K562 (cell line): ENCODE measurements around the gene CCDC88A. TPM values are rescaled to one million over a fixed set of nuclear protein-coding genes. Genes with fewer than 3 reads are reported as not detected.

Source experiments
- ATAC-seq: fragments of 200-7000 bp; cut with Tn5 transposase; 3 replicates; pipeline ENCODE4 v1.9.1; 2020; ENCODE audit warnings: moderate library complexity
- BruUV-seq: library from RNA; stranded (reverse); fragments of 400-500 nt; replicated peaks from 2 replicates; lab custom pipeline; 2021; lab: Mats Ljungman, UMichigan
- CTCF ChIA-PET: fragments of 300-600 bp; formaldehyde crosslinking; extraction: SDS; loops from one replicate; lab custom pipeline; 2021; ENCODE audit warnings: low intra/inter-chr PET ratio; lab: Yijun Ruan, JAX
- POLR2A ChIA-PET: fragments of 300-600, 350-650 bp; sonication (Branson Sonifier 250); formaldehyde crosslinking; extraction: SDS; loops from one replicate; lab custom pipeline; 2021; ENCODE audit warnings: antibody characterized with exemption, inconsistent platforms; lab: Yijun Ruan, JAX
- DNase-seq, 4 experiments: peaks; one replicate each; pipeline versions ENCODE4 v3.0.0 to v3.0.0-alpha.2; 2011 to 2018; ENCODE audit warnings: low spot score in 3 of 4, mixed read lengths in 3 of 4; ENCODE audit errors: extremely low read depth in 1 of 4
- FAIRE-seq: peaks from 2 replicates; lab custom pipeline; 2011; peaks lifted over from hg19 to GRCh38; lab: Jason Lieb, UNC
- H2AFZ ChIP-seq: 2 replicates; pipeline ENCODE4 v1.6.0; 2011; ENCODE audit warnings: low read depth, low read length, control low read depth, inconsistent platforms
- H3K27ac ChIP-seq: fragments of 200-600 bp; 3 replicates; pipeline ENCODE4 v1.8.0; 2011; ENCODE audit warnings: low read depth, mild to moderate bottlenecking, control low read depth, inconsistent platforms, low read length, moderate library complexity, mixed read lengths; ENCODE audit errors: extremely low read depth
- H3K27me3 ChIP-seq, 2 experiments: fragments of 300-600 bp in 1 of 2; 2 replicates in 1 of 2; 3 replicates in 1 of 2; pipeline versions ENCODE4 v1.6.0 to v1.8.0; 2011; ENCODE audit warnings: inconsistent platforms in 2 of 2, low read length in 2 of 2, mild to moderate bottlenecking in 1 of 2, mixed read lengths in 1 of 2, moderate library complexity in 1 of 2; ENCODE audit not compliant: control insufficient read depth in 2 of 2, insufficient read depth in 2 of 2
- H3K36me3 ChIP-seq: fragments of 300-600 bp; 3 replicates; pipeline ENCODE4 v1.8.0; 2011; ENCODE audit warnings: mild to moderate bottlenecking, low read length, inconsistent platforms; ENCODE audit not compliant: control insufficient read depth, insufficient read depth
- H3K4me1 ChIP-seq, 2 experiments: fragments of 200-600 bp in 1 of 2; replicated peaks in 1 of 2; 2 replicates in 1 of 2; 3 replicates in 1 of 2; pipeline versions ENCODE4 v1.5.1 to v1.8.0; 2011; ENCODE audit warnings: inconsistent platforms in 2 of 2, low read length in 2 of 2, mild to moderate bottlenecking in 1 of 2, mixed read lengths in 1 of 2, moderate library complexity in 1 of 2; ENCODE audit not compliant: control insufficient read depth in 2 of 2, insufficient read depth in 2 of 2
- H3K4me2 ChIP-seq: 2 replicates; pipeline ENCODE4 v1.6.1; 2011; ENCODE audit warnings: low read length, control low read depth, inconsistent platforms, mixed read lengths; ENCODE audit not compliant: insufficient read depth
- H3K4me3 ChIP-seq: fragments of 200-600 bp; sonication (generic), shearing (Covaris generic); 2 replicates; pipeline ENCODE4 v1.5.1; 2016; ENCODE audit warnings: control low read depth, inconsistent platforms
- H3K79me2 ChIP-seq: fragments of 200-600 bp; 3 replicates; pipeline ENCODE4 v1.8.0; 2011; ENCODE audit warnings: low read length, inconsistent platforms; ENCODE audit not compliant: control insufficient read depth, insufficient read depth
- H3K9ac ChIP-seq, 2 experiments: 2 replicates each; pipeline versions ENCODE4 v1.6.0 to v1.6.1; 2011; ENCODE audit warnings: low read depth in 2 of 2, low read length in 2 of 2, control low read depth in 1 of 2, inconsistent platforms in 1 of 2, mild to moderate bottlenecking in 1 of 2, mixed read lengths in 1 of 2; ENCODE audit not compliant: insufficient read depth in 1 of 2
- H3K9me1 ChIP-seq: one replicate; pipeline ENCODE4 v1.6.0; 2011; ENCODE audit warnings: inconsistent platforms, mild to moderate bottlenecking, low read length, moderate library complexity; ENCODE audit not compliant: control insufficient read depth, insufficient read depth
- H3K9me3 ChIP-seq: replicated peaks from 2 replicates; pipeline ENCODE4 v1.5.1; 2011; ENCODE audit warnings: low read depth, low read length, inconsistent platforms; ENCODE audit not compliant: control insufficient read depth, insufficient read depth
- H4K20me1 ChIP-seq: replicated peaks from 2 replicates; pipeline ENCODE4 v1.6.1; 2011; ENCODE audit warnings: low read length, inconsistent platforms, mixed read lengths; ENCODE audit not compliant: control insufficient read depth, insufficient read depth
- CEBPG ChIP-seq, 3 experiments: fragments of 200-800 bp in 1 of 3; sonication (Bioruptor generic) in 1 of 3; sonication (generic) in 1 of 3; formaldehyde crosslinking in 1 of 3; IDR thresholded peaks in 2 of 3; conservative IDR thresholded peaks in 1 of 3; 2 replicates each; pipeline versions ENCODE4 v1.6.1 to v1.8.0; 2016 to 2022; ENCODE audit warnings: missing compliant biosample characterization in 2 of 3, missing genetic modification characterization in 2 of 3, mild to moderate bottlenecking in 1 of 3, missing genetic modification reagents in 1 of 3
- WGBS: fragments of 100-300 bp; shearing (Covaris generic); methylation state at CpG from one replicate; pipeline ENCODE4 v1.1.6; 2016; ENCODE audit warnings: low coverage, mixed read lengths; ENCODE audit not compliant: insufficient coverage; ENCODE audit errors: missing lambda C conversion rate; 5-methylcytosine and 5-hydroxymethylcytosine counted together
- in situ Hi-C: fragments of 300-500 bp; cut with MboI; formaldehyde crosslinking; loops from 4 replicates; pipeline ENCODE4 v1.15.0; 2018; ENCODE audit warnings: inconsistent platforms, mixed read lengths
- intact Hi-C: fragments of 100-400 bp; cut with micrococcal nuclease; formaldehyde crosslinking; loops from 2 replicates; pipeline ENCODE4 v1.14.2; 2022
- polyA plus RNA-seq, 8 experiments: library from polyadenylated mRNA; depleted of rRNA in 4 of 8; stranded (reverse) in 5 of 8; unstranded in 3 of 8; fragments of >200 nt; fragmentation: Nextera tagmentation in 2 of 8; fragmentation: Illumina TruSeq in 1 of 8; extraction: Ambion mirVana in 2 of 8; extraction: Trizol in 1 of 8; gene quantifications; 2 replicates each; pipeline versions ENCODE4 v1.2.1 to v1.2.3, GENCODE V29; 2011 to 2014; ENCODE audit warnings: inconsistent platforms in 1 of 8, missing spikeins in 1 of 8
- total RNA-seq, 7 experiments: library from RNA; depleted of rRNA in 6 of 7; stranded (reverse); fragments of >200 nt in 6 of 7; fragmentation: Illumina TruSeq in 2 of 7; extraction: Trizol in 2 of 7; gene quantifications; 2 replicates each; pipeline versions ENCODE4 v1.2.1 to v1.2.3, GENCODE V29; 2011 to 2021; ENCODE audit warnings: low replicate concordance in 1 of 7
- TF ChIP-seq, protein P1 (sequence below): IDR thresholded peaks from 3 replicates; pipeline ENCODE4 v1.6.1; 2011; ENCODE audit warnings: borderline replicate concordance, mild to moderate bottlenecking, moderate library complexity; ENCODE audit not compliant: insufficient read length; ENCODE audit errors: extremely low read depth
- TF ChIP-seq, protein P2 (sequence below), 2 experiments: fragments of 450-650 bp in 1 of 2; sonication (generic) in 1 of 2; formaldehyde crosslinking in 1 of 2; IDR thresholded peaks in 1 of 2; conservative IDR thresholded peaks in 1 of 2; 2 replicates each; pipeline versions ENCODE4 v1.6.1 to v1.8.1; 2016 to 2023; ENCODE audit warnings: mild to moderate bottlenecking in 2 of 2, moderate library complexity in 2 of 2, inconsistent platforms in 1 of 2, missing genetic modification reagents in 1 of 2

The CCDC88A gene
- total and polyA plus RNA-seq, 9 of the 15 experiments (the other 6 are each of a cell fraction or from before 2014, with no cell fraction given) = 29.3 to 102 (median 55.6) TPM

DNA sequence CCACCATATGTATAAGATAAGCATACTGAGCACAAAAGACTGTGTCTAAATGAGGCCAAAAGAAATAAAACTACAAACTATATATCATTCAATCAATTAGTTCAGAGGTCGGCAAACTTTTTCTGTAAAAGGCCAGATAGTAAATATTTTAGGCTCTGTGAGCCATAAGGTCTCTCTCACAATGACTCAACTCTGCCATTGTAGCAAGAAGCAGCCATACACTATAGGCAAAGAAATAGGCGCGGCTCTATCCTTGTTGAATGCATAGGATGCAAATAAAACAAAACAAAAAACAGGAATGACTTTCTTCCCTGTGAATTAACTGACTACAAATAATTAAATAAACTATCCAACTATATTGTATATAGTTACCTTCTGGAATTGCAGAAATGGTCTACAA, 8.6 kb upstream of the CCDC88A start (continued):
- TF ChIP-seq, protein P1, sequence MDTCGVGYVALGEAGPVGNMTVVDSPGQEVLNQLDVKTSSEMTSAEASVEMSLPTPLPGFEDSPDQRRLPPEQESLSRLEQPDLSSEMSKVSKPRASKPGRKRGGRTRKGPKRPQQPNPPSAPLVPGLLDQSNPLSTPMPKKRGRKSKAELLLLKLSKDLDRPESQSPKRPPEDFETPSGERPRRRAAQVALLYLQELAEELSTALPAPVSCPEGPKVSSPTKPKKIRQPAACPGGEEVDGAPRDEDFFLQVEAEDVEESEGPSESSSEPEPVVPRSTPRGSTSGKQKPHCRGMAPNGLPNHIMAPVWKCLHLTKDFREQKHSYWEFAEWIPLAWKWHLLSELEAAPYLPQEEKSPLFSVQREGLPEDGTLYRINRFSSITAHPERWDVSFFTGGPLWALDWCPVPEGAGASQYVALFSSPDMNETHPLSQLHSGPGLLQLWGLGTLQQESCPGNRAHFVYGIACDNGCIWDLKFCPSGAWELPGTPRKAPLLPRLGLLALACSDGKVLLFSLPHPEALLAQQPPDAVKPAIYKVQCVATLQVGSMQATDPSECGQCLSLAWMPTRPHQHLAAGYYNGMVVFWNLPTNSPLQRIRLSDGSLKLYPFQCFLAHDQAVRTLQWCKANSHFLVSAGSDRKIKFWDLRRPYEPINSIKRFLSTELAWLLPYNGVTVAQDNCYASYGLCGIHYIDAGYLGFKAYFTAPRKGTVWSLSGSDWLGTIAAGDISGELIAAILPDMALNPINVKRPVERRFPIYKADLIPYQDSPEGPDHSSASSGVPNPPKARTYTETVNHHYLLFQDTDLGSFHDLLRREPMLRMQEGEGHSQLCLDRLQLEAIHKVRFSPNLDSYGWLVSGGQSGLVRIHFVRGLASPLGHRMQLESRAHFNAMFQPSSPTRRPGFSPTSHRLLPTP = no peak
- TF ChIP-seq, all 486 proteins: peak for 0

DNA sequence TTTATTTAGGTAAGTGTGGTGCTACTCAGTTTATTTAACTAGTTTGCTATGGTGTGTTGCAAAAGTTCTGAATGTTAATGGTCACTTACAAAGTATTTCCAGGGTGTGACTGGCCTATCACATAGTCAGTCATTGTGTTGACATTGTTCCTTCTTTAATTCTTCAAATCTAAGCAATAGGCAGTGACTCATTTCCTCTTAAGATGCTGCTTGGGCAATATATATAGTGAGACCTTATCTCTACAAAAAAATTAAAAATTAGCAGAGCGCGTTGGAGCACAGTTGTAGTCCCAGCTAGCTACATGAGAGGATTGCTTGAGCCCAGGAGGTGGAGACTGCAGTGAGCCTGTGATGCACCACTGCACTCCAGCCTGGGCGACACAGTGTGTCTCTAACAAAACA, 5.8 kb upstream of the CCDC88A start:
- in situ Hi-C loops = no loop called here
- Histone ChIP-seq H3K4me2 (no peak overlapping the region), H3K9me1 (no peaks in the 10 kb centered on the region), H3K4me3 (no peak overlapping the region), H3K36me3 (no peaks in the 10 kb centered on the region), H2AFZ (peak overlapping the region; percentile 35; the same call in 1 of the 2 replicates), H3K9ac (no peak overlapping the region), H3K27me3 (no peaks in the 10 kb centered on the region; a peak in 1 of 5 replicates), H3K4me1 (no peaks in the 10 kb centered on the region; a peak in 1 of 5 replicates), H3K27ac (no peak overlapping the region), H4K20me1 (no peaks in the 10 kb centered on the region), H3K9me3 (no peaks in the 10 kb centered on the region), H3K79me2 (no peaks in the 10 kb centered on the region)
- POLR2A ChIA-PET = no interaction called here
- WGBS = 32% methylated on average over 3 of the region's 3 CpGs
- intact Hi-C loops = no loop called here
- CTCF ChIA-PET = no interaction called here
- no TSS peak for BruUV-seq
- ATAC-seq (peak; percentile 9; the same call in 1 of the 3 replicates), FAIRE-seq (no peak), DNase-seq (no peak)
- TF ChIP-seq, protein P2, sequence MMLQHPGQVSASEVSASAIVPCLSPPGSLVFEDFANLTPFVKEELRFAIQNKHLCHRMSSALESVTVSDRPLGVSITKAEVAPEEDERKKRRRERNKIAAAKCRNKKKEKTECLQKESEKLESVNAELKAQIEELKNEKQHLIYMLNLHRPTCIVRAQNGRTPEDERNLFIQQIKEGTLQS (IDR thresholded peaks at IDR 0.05) = peak; percentile 65
- TF ChIP-seq, protein P2 (CRISPR knock-in tag; conservative IDR thresholded peaks at IDR 0.05) = no peak
- TF ChIP-seq CEBPG (CRISPR knock-in tag; IDR thresholded peaks at IDR 0.05) (peak; percentile 34; the same call in 1 of the 2 replicates), CEBPG (tag; conservative IDR thresholded peaks at IDR 0.05 in 1 of 2, IDR thresholded peaks at IDR 0.05 in 1 of 2) (peak in 1 of 2 experiments; percentile 84; a peak in 2 of 4 replicates)
